ENCODE measurements around the gene MACROH2A1.

Gene MACROH2A1

GRCh38 chr5:135398855-135399793 lies at the start of gene MACROH2A1:
Gene MACROH2A1, minus strand, starts transcription at chr5:135399231. Its CDS starts 10,138 bp downstream, at chr5:135389093.
- DNase-seq = peak; percentile 40

GRCh38 chr5:135448071-135448739 lies 49.2 kb upstream of the MACROH2A1 start:
- DNase-seq = no peak

- DNase-seq = no peak
These were observed 48.4 kb upstream of the MACROH2A1 start, which contains the start of gene DCANP1 for GRCh38 chr5:135447298-135447929. Gene DCANP1, minus strand, starts transcription at chr5:135447348. Its CDS starts 240 bp downstream, at chr5:135447108.

GRCh38 chr5:135446615-135447014 lies 47.6 kb upstream of the MACROH2A1 start:
- no peak for DNase-seq

GRCh38 chr5:135446206-135446605 lies 47.2 kb upstream of the MACROH2A1 start:
- no peak for DNase-seq

GRCh38 chr5:135445306-135445985 lies 46.4 kb upstream of the MACROH2A1 start:
- no peak for DNase-seq

- no peak for DNase-seq
These were observed 45.9 kb upstream of the MACROH2A1 start for GRCh38 chr5:135444881-135445280.

- no peak for DNase-seq
These were observed 45.3 kb upstream of the MACROH2A1 start for GRCh38 chr5:135444360-135444759.

- DNase-seq = no peak
These were observed 44.3 kb upstream of the MACROH2A1 start for GRCh38 chr5:135443161-135443960.

GRCh38 chr5:135442431-135443160 lies 43.6 kb upstream of the MACROH2A1 start:
- no peak for DNase-seq

- DNase-seq = no peak
These were observed 42.9 kb upstream of the MACROH2A1 start for GRCh38 chr5:135441919-135442318.

- DNase-seq = no peak
These were observed 42.4 kb upstream of the MACROH2A1 start for GRCh38 chr5:135441350-135441831.

GRCh38 chr5:135440916-135441315 lies 41.9 kb upstream of the MACROH2A1 start:
- DNase-seq = no peak

GRCh38 chr5:135439231-135440205 lies 40.5 kb upstream of the MACROH2A1 start:
- DNase-seq = no peak

- no peak for DNase-seq
These were observed 39.7 kb upstream of the MACROH2A1 start for GRCh38 chr5:135438636-135439221.

- peak; percentile 10 for DNase-seq
These were observed 38.9 kb upstream of the MACROH2A1 start for GRCh38 chr5:135437796-135438560.

GRCh38 chr5:135437422-135437795 lies 38.4 kb upstream of the MACROH2A1 start:
- no peak for DNase-seq

- DNase-seq = no peak
These were observed 38.0 kb upstream of the MACROH2A1 start for GRCh38 chr5:135436951-135437418.

Data from DMS153 (cell line).